Muscle layer of colon (tissue), 2 donors: Measurements from ENCODE around the gene PASK.
"Not testable (repeated sequence)": the region's sequence is repeated elsewhere in the genome, so short reads cannot be mapped to it uniquely, and the experiment has no call there.

ENCODE experiments used
- H3K27ac ChIP-seq: one replicate; pipeline ENCODE4 v1.7.0; 2013; ENCODE audit warnings: low read depth, mild to moderate bottlenecking, low read length, moderate library complexity
- H3K27me3 ChIP-seq, 2 donors: one replicate each; pipeline ENCODE4 v1.7.0; 2013; ENCODE audit warnings: low read length in 2 of 2, mild to moderate bottlenecking in 2 of 2; ENCODE audit not compliant: insufficient read depth in 2 of 2, control insufficient read depth in 1 of 2
- H3K36me3 ChIP-seq: one replicate; pipeline ENCODE4 v1.7.0; 2013; ENCODE audit warnings: mild to moderate bottlenecking, low read length; ENCODE audit not compliant: insufficient read depth
- H3K4me1 ChIP-seq: one replicate; pipeline ENCODE4 v1.7.0; 2013; ENCODE audit warnings: mild to moderate bottlenecking, low read length; ENCODE audit not compliant: insufficient read depth
- H3K4me3 ChIP-seq, 2 donors: one replicate each; pipeline ENCODE4 v1.7.0; 2013; ENCODE audit warnings: low read length in 2 of 2, low read depth in 1 of 2, mild to moderate bottlenecking in 1 of 2, moderate library complexity in 1 of 2
- H3K9ac ChIP-seq: one replicate; pipeline ENCODE4 v1.7.0; 2013; ENCODE audit warnings: low read length
- H3K9me3 ChIP-seq: one replicate; pipeline ENCODE4 v1.7.0; 2013; ENCODE audit warnings: mild to moderate bottlenecking, low read length
- donor health status: abdominal sarcoma.
- donor health status: Adenocarcinoma of cecum.

The PASK gene

GRCh38 chr2:241094924-241095420 is 54.3 kb downstream of the PASK start:
- Histone ChIP-seq H3K27me3 (no peaks in the 10 kb centered on the region), H3K9ac (no peak overlapping the region), H3K36me3 (peaks cover 53% of the 10 kb centered on the region), H3K27ac (no peak overlapping the region), H3K4me3 (no peak overlapping the region), H3K4me1 (no peaks in the 10 kb centered on the region), H3K9me3 (no peaks in the 10 kb centered on the region)

GRCh38 chr2:241094172-241094571 is 55.1 kb downstream of the PASK start:
- H3K27ac ChIP-seq, result no peak overlapping the region
- no peaks in the 10 kb centered on the region for H3K4me1 ChIP-seq
- no peaks in the 10 kb centered on the region for H3K27me3 ChIP-seq
- H3K9ac ChIP-seq, result no peak overlapping the region
- H3K9me3 ChIP-seq, result no peaks in the 10 kb centered on the region
- peaks cover 59% of the 10 kb centered on the region for H3K36me3 ChIP-seq
- H3K4me3 ChIP-seq, result no peak overlapping the region

- H3K27ac ChIP-seq, H3K9me3 ChIP-seq, H3K27me3 ChIP-seq, H3K9ac ChIP-seq, H3K4me1 ChIP-seq, H3K4me3 ChIP-seq: not testable (repeated sequence)
- H3K36me3 ChIP-seq, result peaks cover 68% of the 10 kb centered on the region
Observed at GRCh38 chr2:241093133-241093781, 56.0 kb downstream of the PASK start.

GRCh38 chr2:241092677-241093076 is 56.6 kb downstream of the PASK start:
- Histone ChIP-seq H3K27ac (no peak overlapping the region), H3K9ac (no peak overlapping the region), H3K9me3 (no peaks in the 10 kb centered on the region), H3K36me3 (peaks cover 72% of the 10 kb centered on the region), H3K4me1 (no peaks in the 10 kb centered on the region), H3K4me3 (no peak overlapping the region), H3K27me3 (no peaks in the 10 kb centered on the region)

GRCh38 chr2:241091734-241092445 is 57.4 kb downstream of the PASK start:
- peaks cover 72% of the 10 kb centered on the region for H3K36me3 ChIP-seq
- no peak overlapping the region for H3K27ac ChIP-seq
- H3K9me3 ChIP-seq, result no peaks in the 10 kb centered on the region
- H3K9ac ChIP-seq, result no peak overlapping the region
- no peaks in the 10 kb centered on the region for H3K27me3 ChIP-seq
- no peaks in the 10 kb centered on the region for H3K4me1 ChIP-seq
- no peak overlapping the region for H3K4me3 ChIP-seq

- Histone ChIP-seq H3K4me1 (no peaks in the 10 kb centered on the region), H3K9ac (no peak overlapping the region), H3K27ac (no peak overlapping the region), H3K36me3 (peaks cover 73% of the 10 kb centered on the region), H3K9me3 (no peaks in the 10 kb centered on the region), H3K4me3 (no peak overlapping the region), H3K27me3 (no peaks in the 10 kb centered on the region)
Observed at GRCh38 chr2:241091201-241091600, 58.1 kb downstream of the PASK start.

GRCh38 chr2:241088791-241089732 is 60.2 kb downstream of the PASK start:
- H3K27ac ChIP-seq, result no peak overlapping the region
- no peaks in the 10 kb centered on the region for H3K27me3 ChIP-seq
- H3K9me3 ChIP-seq, result no peaks in the 10 kb centered on the region
- H3K9ac ChIP-seq, result no peak overlapping the region
- no peaks in the 10 kb centered on the region for H3K4me1 ChIP-seq
- H3K36me3 ChIP-seq, result peaks cover 60% of the 10 kb centered on the region
- H3K4me3 ChIP-seq, result no peak overlapping the region

GRCh38 chr2:241088376-241088775 is 60.9 kb downstream of the PASK start:
- H3K27ac ChIP-seq, result no peak overlapping the region
- no peak overlapping the region for H3K9ac ChIP-seq
- H3K36me3 ChIP-seq, result peaks cover 55% of the 10 kb centered on the region

GRCh38 chr2:241087420-241088268 is 61.6 kb downstream of the PASK start:
- Histone ChIP-seq H3K9me3 (no peaks in the 10 kb centered on the region), H3K27ac (no peak overlapping the region), H3K4me3 (no peak overlapping the region), H3K36me3 (peaks cover 55% of the 10 kb centered on the region), H3K9ac (no peak overlapping the region), H3K4me1 (no peaks in the 10 kb centered on the region), H3K27me3 (no peaks in the 10 kb centered on the region)

More at GRCh38 chr2:241088376-241088775, 60.9 kb downstream of the PASK start:
- H3K4me1 ChIP-seq, result no peaks in the 10 kb centered on the region
- H3K4me3 ChIP-seq, result no peak overlapping the region
- H3K27me3 ChIP-seq, result no peaks in the 10 kb centered on the region
- no peaks in the 10 kb centered on the region for H3K9me3 ChIP-seq

- H3K9me3 ChIP-seq, result no peaks in the 10 kb centered on the region
- H3K9ac ChIP-seq, result no peak overlapping the region
- no peaks in the 10 kb centered on the region for H3K4me1 ChIP-seq
- H3K36me3 ChIP-seq, result peaks cover 42% of the 10 kb centered on the region
- H3K27ac ChIP-seq, result no peak overlapping the region
- no peak overlapping the region for H3K4me3 ChIP-seq
- H3K27me3 ChIP-seq, result no peaks in the 10 kb centered on the region
Observed at GRCh38 chr2:241084856-241085444, 64.3 kb downstream of the PASK start.
